ENCODE data around the gene TPRG1L.

The TPRG1L gene

DNA sequence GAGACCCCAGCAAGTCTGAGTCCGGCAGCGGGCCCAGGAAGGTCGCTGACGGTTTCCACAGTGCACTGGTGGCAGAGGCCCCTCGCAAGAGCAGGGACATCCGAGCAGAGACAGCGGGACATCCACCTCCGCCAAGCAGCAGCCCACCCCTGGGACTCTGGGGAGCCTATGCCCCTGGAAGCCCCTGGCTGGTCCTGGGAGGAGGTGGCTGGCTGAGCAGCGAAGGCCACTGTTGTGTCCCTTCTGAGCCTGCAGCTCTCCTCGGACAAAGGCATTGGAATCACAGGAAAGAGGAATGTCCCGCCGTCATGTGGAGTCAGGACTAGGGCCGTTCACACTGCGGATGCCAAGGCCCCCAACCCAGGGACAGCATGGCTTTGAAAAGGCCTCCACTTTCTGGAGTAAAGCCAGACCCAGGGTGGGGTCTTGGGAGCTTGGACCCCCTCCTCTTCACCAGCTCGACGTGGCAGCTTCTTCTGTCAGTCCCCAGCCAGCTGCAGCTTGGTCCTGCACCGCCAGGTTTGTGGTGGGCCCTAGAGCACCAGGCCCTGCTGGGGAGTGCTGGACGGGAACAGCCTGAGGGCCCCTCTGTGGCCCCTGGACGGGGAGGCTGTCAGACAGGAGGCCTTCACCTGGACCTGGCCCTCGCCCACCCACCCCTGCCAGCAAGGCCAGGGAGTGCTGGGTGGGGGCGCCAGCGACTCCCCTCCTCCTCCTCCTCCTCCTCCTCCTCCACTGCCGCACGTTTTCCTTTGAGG, 14.9 kb upstream of the TPRG1L start:
- Histone ChIP-seq H3K4me3 (ENCODE audit: low read depth, low read length) (peak overlapping the region; percentile 79), H3K27ac (ENCODE audit: low read depth, low read length) (no peak overlapping the region), H3K4me1 (ENCODE audit: control insufficient read depth, insufficient read depth, low read length) (peaks cover 51% of the 10 kb centered on the region), H3K36me3 (ENCODE audit: control insufficient read depth, insufficient read depth, low read length) (no peaks in the 10 kb centered on the region), H3K27me3 (ENCODE audit: control insufficient read depth, insufficient read depth, low read length) (peaks cover 13% of the 10 kb centered on the region), H3K9me3 (ENCODE audit: control insufficient read depth, insufficient read depth, low read depth, low read length) (0 out of 2 replicates have a peak, but pooled peaks cover 2% of the 10 kb centered on the region), H3K9ac (ENCODE audit: low read length) (no peak overlapping the region)

DNA sequence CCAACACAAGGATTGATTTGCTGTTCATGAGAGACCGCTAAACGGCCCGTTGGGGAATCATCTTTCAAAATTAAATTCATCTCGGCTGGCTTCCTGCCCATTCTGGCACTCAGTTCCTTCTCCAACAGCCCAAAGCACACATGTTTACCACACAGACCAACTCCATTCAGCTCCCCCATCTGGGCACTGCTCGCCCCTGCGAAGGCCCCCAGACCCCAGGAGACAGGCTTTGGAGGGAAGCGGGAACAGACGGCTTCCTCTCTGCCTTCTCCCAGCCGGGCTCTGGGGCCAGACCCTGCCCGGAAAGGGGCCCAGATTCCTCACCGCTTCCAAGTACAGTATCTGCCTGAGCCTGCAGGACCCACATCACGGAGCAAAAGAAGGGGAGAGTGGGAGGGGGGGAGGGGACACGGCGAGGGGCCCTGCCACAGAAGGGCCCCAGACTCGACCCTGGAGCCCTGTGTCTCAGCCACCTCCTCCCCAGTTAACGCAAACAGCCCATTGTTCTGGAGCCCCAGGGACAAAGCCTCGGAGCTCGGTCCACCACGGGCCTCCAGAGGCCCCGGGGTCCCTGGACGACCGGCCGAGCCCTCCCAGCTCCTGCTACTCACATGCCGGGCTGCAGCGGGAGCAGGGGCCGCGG, 14.2 kb upstream of the TPRG1L start:
- peak overlapping the region; percentile 79 for H3K4me3 ChIP-seq (ENCODE audit: low read depth, low read length)
- H3K4me1 ChIP-seq (ENCODE audit: control insufficient read depth, insufficient read depth, low read length), result peaks cover 53% of the 10 kb centered on the region

DNA sequence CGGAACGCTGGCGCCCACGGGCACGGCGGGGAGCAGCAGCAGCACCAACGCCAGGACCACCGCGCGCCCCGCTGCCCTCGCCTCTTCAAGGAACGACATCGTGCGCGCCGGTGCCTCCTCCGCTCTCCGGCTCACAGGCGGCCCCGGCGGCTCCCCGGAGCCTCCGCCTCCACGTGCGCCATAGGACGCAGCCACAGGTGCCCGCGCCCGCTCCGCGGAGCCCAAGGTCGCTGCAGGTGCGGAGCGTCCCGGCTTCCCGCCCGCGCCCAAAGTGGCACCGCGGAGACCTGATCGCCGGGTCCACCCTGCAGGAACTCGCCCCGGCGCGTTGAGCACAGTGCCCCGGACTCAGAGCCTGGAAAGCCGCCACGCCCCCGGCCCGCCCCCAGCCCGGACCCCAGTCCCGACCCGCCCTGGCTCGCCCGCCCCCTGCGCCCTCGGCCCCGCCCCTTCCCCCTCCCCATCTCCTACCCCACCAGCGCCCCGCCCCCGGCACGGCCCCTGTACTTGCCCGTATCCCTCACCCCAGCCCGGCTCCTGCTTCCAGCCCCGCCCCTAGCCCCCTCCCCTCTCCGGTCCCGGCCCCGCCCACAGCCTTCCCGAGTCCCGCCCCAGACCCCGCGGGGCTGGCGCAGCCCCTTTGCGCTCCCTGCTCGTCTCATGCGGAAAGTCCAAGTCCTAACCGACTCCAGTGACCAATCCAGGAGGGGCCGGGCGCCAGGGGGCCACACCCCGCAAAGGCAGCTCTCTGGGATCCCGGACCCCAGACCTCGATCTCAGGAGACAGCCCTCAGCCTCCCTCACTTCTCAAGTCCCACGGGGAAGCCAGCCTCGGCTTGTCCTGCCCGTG, 13.4 kb upstream of the TPRG1L start, which contains the start of gene MEGF6:
TSS of gene MEGF6 (minus strand) at position 339 of the 850 bp plus-strand sequence. CDS start at position 99, 240 bp downstream.
- Histone ChIP-seq H3K9me3 (ENCODE audit: control insufficient read depth, insufficient read depth, low read depth, low read length) (no peaks in the 10 kb centered on the region), H3K4me1 (ENCODE audit: control insufficient read depth, insufficient read depth, low read length) (peaks cover 53% of the 10 kb centered on the region), H3K4me3 (ENCODE audit: low read depth, low read length) (peak within 1 kb of the TSS; percentile 79), H3K27me3 (ENCODE audit: control insufficient read depth, insufficient read depth, low read length) (peaks cover 13% of the 10 kb centered on the region), H3K36me3 (ENCODE audit: control insufficient read depth, insufficient read depth, low read length) (no peaks in the 10 kb centered on the region), H3K27ac (ENCODE audit: low read depth, low read length) (no peak within 1 kb of the TSS), H3K9ac (ENCODE audit: low read length) (peak within 1 kb of the TSS; percentile 53)

More for the DNA sequence above, 14.2 kb upstream of the TPRG1L start:
- H3K27ac ChIP-seq (ENCODE audit: low read depth, low read length), result no peak overlapping the region
- H3K9ac ChIP-seq (ENCODE audit: low read length), result peak overlapping the region; percentile 53
- H3K9me3 ChIP-seq (ENCODE audit: control insufficient read depth, insufficient read depth, low read depth, low read length), result no peaks in the 10 kb centered on the region
- H3K36me3 ChIP-seq (ENCODE audit: control insufficient read depth, insufficient read depth, low read length), result no peaks in the 10 kb centered on the region
- peaks cover 13% of the 10 kb centered on the region for H3K27me3 ChIP-seq (ENCODE audit: control insufficient read depth, insufficient read depth, low read length)

DNA sequence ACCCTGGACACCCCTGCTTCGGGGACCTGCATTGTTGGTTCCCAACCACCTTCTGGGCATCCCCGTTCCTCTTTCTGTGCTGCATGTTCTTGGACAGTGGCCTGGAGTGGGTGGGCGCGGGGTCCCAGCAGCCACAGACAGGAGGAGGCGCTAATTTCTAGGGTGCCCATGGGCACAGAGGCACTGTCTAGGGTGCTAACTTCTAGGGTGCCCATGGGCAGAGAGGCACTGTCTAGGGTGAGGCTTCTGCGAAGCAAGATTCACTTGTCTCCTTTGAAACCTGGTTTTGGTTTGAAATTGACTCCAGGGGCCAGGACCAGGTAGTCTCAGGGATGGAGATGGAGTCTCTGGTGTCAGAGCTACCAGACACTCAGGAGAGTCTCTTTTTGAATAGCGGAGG, 12.7 kb upstream of the TPRG1L start:
- Histone ChIP-seq H3K27ac (ENCODE audit: low read depth, low read length) (no peak overlapping the region), H3K36me3 (ENCODE audit: control insufficient read depth, insufficient read depth, low read length) (no peaks in the 10 kb centered on the region), H3K27me3 (ENCODE audit: control insufficient read depth, insufficient read depth, low read length) (peaks cover 13% of the 10 kb centered on the region), H3K9me3 (ENCODE audit: control insufficient read depth, insufficient read depth, low read depth, low read length) (no peaks in the 10 kb centered on the region), H3K9ac (ENCODE audit: low read length) (no peak overlapping the region), H3K4me1 (ENCODE audit: control insufficient read depth, insufficient read depth, low read length) (peaks cover 53% of the 10 kb centered on the region), H3K4me3 (ENCODE audit: low read depth, low read length) (peak overlapping the region; percentile 52)

DNA sequence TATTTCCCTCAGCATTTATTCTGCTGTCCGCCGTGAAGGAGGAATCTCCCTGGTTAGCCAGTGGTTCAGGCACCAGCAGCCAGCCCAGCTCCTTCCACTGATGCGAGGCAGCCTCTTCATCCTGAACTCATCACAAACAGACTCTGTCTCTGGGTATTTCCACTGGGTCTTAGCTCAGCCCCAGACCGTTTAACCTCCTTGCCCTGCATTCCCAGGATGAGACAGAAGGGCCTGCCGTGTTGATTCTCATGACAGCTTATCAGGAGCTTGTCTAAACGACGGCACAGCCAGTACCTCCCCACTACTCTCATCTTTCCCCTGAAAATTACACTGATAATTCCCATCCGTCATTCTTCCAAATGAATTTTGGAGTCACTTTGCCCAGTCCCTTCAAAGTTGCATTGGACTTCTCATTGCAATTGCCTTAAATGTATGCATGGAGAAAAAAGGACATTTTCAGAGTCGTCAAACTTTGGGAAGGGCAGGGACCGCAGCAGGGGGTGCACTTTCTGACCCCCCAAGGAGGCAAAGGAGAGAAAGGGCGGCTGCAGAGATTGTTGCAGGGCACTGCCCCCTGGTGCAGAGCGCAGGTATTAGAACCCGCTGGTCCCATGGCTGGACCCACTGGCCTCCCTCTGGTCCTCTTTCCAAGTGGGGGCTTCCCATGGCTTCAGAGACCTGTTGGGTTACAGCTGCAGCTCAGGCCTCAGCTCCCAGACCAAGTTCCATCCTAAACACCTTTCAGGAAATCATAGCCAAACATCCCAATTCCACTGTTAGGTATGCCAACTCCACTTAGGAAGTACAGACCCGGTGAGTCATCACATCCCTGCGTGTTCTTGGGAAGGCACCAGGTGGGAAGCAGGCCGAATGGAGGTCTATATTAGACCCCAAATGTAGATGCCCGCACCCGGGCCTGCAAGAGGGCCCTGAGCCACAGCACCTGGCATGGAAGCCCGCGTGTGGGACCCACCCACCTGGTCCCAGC, 9.8 kb upstream of the TPRG1L start:
- no peak overlapping the region for H3K9ac ChIP-seq (ENCODE audit: low read length)
- no peaks in the 10 kb centered on the region for H3K9me3 ChIP-seq (ENCODE audit: control insufficient read depth, insufficient read depth, low read depth, low read length)
- H3K4me3 ChIP-seq (ENCODE audit: low read depth, low read length), result no peak overlapping the region
- no peak overlapping the region for H3K27ac ChIP-seq (ENCODE audit: low read depth, low read length)
- no peaks in the 10 kb centered on the region for H3K36me3 ChIP-seq (ENCODE audit: control insufficient read depth, insufficient read depth, low read length)
- peaks cover 13% of the 10 kb centered on the region for H3K27me3 ChIP-seq (ENCODE audit: control insufficient read depth, insufficient read depth, low read length)
- H3K4me1 ChIP-seq (ENCODE audit: control insufficient read depth, insufficient read depth, low read length), result peaks cover 44% of the 10 kb centered on the region

DNA sequence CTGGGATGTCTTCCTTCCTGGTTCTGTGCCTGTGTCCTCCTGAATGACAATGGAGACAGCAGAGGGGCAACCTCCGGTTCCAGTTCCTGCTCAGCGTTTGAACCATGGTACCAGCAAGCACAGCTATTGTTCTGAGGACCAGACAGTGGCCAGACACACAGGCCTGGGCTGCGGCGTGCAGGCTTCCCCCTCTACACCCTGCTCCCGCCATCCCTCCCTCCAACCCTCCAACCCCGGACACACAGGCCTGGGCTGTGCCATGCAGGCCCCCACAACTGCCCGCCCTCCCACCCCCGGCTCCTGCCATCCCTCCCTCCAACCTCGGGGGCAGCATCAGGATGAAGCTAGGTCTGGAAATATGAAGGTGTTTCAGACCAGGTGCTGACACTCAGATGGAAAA, 8.0 kb upstream of the TPRG1L start:
- Histone ChIP-seq H3K9ac (ENCODE audit: low read length) (no peak overlapping the region), H3K4me3 (ENCODE audit: low read depth, low read length) (no peak overlapping the region), H3K36me3 (ENCODE audit: control insufficient read depth, insufficient read depth, low read length) (no peaks in the 10 kb centered on the region), H3K27me3 (ENCODE audit: control insufficient read depth, insufficient read depth, low read length) (peaks cover 15% of the 10 kb centered on the region), H3K9me3 (ENCODE audit: control insufficient read depth, insufficient read depth, low read depth, low read length) (no peaks in the 10 kb centered on the region), H3K27ac (ENCODE audit: low read depth, low read length) (no peak overlapping the region), H3K4me1 (ENCODE audit: control insufficient read depth, insufficient read depth, low read length) (peaks cover 38% of the 10 kb centered on the region)

DNA sequence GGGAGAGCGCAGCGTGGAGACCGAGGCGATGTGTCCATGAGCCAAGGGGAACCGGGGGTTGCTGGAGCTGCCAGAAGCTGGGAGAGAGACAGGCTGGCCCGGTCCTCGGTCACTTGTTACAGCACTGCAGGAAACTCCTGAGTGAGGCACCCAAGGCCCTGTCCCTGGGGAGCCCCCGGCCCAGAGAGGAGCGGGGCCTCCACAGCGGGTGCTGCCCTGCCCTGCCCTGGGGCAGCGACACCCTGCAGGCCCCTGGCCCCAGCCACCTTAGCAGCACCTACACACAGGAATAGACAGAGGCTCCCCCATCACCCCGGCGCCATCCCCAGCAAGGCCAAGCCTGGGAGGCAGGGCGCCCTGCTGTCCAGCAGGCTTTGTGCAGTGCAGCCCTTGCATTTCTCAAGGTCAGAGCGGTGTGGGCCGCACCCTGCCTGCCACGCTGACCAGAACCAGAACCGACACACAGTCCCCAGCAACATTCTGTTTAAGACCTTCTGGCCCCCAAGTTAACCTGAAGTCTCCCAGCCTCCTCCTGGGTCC, 6.9 kb upstream of the TPRG1L start:
- H3K9me3 ChIP-seq (ENCODE audit: control insufficient read depth, insufficient read depth, low read depth, low read length), result no peaks in the 10 kb centered on the region
- peaks cover 4% of the 10 kb centered on the region; the same call in 1 of the 2 replicates for H3K27me3 ChIP-seq (ENCODE audit: control insufficient read depth, insufficient read depth, low read length)
- H3K9ac ChIP-seq (ENCODE audit: low read length), result no peak overlapping the region

DNA sequence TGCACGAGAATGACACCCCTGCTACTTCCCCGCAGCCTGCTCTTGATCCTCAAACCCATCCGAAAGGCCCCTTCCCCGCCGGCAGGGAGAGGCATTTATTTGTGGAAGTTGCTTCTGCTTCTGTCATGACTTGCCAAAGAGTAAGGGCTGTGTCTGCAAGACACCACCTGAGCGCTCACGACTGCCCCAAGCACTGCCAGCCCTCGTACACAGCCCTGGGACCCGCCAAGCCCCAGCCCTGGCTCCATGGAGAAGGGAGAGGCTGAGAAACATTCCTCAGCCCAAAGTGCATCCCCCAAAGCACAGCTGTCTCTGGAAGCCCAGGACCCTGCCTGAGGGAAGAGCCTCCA, 6.3 kb upstream of the TPRG1L start:
- no peak overlapping the region for H3K9ac ChIP-seq (ENCODE audit: low read length)

More for the DNA sequence above, 6.9 kb upstream of the TPRG1L start:
- no peak overlapping the region for H3K27ac ChIP-seq (ENCODE audit: low read depth, low read length)
- peaks cover 28% of the 10 kb centered on the region for H3K4me1 ChIP-seq (ENCODE audit: control insufficient read depth, insufficient read depth, low read length)
- no peak overlapping the region for H3K4me3 ChIP-seq (ENCODE audit: low read depth, low read length)
- H3K36me3 ChIP-seq (ENCODE audit: control insufficient read depth, insufficient read depth, low read length), result no peaks in the 10 kb centered on the region

DNA sequence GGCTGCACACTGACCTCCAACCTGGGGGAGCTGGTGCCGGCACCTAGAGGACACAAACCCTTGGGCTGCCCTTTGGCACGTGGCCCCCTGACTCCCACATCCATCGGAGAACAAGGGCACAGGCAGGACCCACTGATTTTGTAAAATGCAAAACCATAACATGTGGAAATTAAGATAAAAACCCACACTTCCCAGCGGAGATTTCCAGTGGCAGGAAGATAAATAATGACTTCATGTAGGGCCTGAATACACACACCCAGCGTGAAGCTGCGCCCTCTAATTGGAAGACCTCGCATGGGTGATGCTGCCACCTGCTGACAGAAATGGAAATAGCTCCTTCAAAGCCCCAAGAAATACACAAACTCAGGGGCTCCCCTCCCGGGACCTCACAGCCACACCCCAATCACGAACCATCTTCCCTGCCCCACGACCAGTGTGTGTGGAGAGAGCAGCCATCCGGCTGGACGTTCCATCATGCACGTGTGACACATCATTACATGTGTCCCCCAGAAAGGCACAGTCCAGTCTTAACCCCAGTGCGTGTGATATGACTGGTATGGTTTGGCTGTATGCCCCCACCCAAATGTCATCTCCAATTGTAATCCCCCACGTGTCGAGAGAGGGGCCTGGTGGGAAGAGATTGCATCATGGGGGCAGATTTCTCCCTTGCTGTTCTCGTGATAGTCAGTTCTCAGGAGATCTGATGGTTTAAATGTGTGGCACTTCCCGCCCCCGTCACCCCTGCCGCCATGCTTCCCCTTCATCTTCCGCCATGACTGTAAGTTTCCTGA, 5.7 kb upstream of the TPRG1L start:
- H3K27me3 ChIP-seq (ENCODE audit: control insufficient read depth, insufficient read depth, low read length), result peaks cover 14% of the 10 kb centered on the region; the same call in 1 of the 2 replicates
- peaks cover 21% of the 10 kb centered on the region for H3K4me1 ChIP-seq (ENCODE audit: control insufficient read depth, insufficient read depth, low read length)
- H3K9me3 ChIP-seq (ENCODE audit: control insufficient read depth, insufficient read depth, low read depth, low read length), result no peaks in the 10 kb centered on the region
- H3K9ac ChIP-seq (ENCODE audit: low read length), result no peak overlapping the region
- H3K4me3 ChIP-seq (ENCODE audit: low read depth, low read length), result no peak overlapping the region
- H3K27ac ChIP-seq (ENCODE audit: low read depth, low read length), result no peak overlapping the region
- no peaks in the 10 kb centered on the region for H3K36me3 ChIP-seq (ENCODE audit: control insufficient read depth, insufficient read depth, low read length)

More for the DNA sequence above, 6.3 kb upstream of the TPRG1L start:
- H3K4me3 ChIP-seq (ENCODE audit: low read depth, low read length), result no peak overlapping the region
- H3K36me3 ChIP-seq (ENCODE audit: control insufficient read depth, insufficient read depth, low read length), result no peaks in the 10 kb centered on the region
- H3K4me1 ChIP-seq (ENCODE audit: control insufficient read depth, insufficient read depth, low read length), result peaks cover 24% of the 10 kb centered on the region
- peaks cover 9% of the 10 kb centered on the region; the same call in 1 of the 2 replicates for H3K27me3 ChIP-seq (ENCODE audit: control insufficient read depth, insufficient read depth, low read length)
- no peak overlapping the region for H3K27ac ChIP-seq (ENCODE audit: low read depth, low read length)
- no peaks in the 10 kb centered on the region for H3K9me3 ChIP-seq (ENCODE audit: control insufficient read depth, insufficient read depth, low read depth, low read length)
